Peyer's patch (tissue), 4 donors: Measurements from ENCODE around the gene CDKAL1.

ENCODE experiments used
- CTCF ChIP-seq, 6 experiments: fragments of 450-650 bp in 4 of 6; fragments of 200-600 bp in 2 of 6; sonication (generic) in 1 of 6; IDR thresholded peaks; one replicate each; pipeline ENCODE4 v1.5.1; 2017 to 2019; ENCODE audit warnings: antibody characterized with exemption in 6 of 6, mild to moderate bottlenecking in 3 of 6, moderate library complexity in 1 of 6
- POLR2A ChIP-seq, 2 donors: fragments of 450-650 bp; IDR thresholded peaks; one replicate each; pipeline ENCODE4 v1.5.1; 2017; ENCODE audit warnings: antibody characterized with exemption in 2 of 2, mild to moderate bottlenecking in 2 of 2, moderate library complexity in 2 of 2

GRCh38 chr6:20533746-20534294, 437 bp upstream of the CDKAL1 start:
- TF ChIP-seq CTCF (IDR thresholded peaks at IDR 0.05) (no peak), POLR2A (IDR thresholded peaks at IDR 0.05) (no peak)
